ENCODE measurements around the gene DESI2.
"Not testable (repeated sequence)": the region's sequence is repeated elsewhere in the genome, so short reads cannot be mapped to it uniquely, and the experiment has no call there.

Gene DESI2

GRCh38 chr1:244678697-244679096 lies 25.8 kb downstream of the DESI2 start:
- DNase-seq (ENCODE audit: insufficient read length) (no peak), FAIRE-seq (no peak)
- no peak for TF ChIP-seq TAF1 (IDR thresholded peaks at IDR 0.05; ENCODE audit: borderline replicate concordance, low read depth, low read length)
- no peak for TF ChIP-seq POLR2A (IDR thresholded peaks at IDR 0.05; ENCODE audit: low read depth, low read length)
- TF ChIP-seq POLR2AphosphoS5 (IDR thresholded peaks at IDR 0.05; ENCODE audit: low read depth, low read length) = no peak

GRCh38 chr1:244680667-244681066 lies 27.7 kb downstream of the DESI2 start:
- DNase-seq (ENCODE audit: insufficient read length) (no peak), FAIRE-seq (no peak)
- no peak for TF ChIP-seq TAF1 (IDR thresholded peaks at IDR 0.05; ENCODE audit: borderline replicate concordance, low read depth, low read length)
- TF ChIP-seq POLR2A (IDR thresholded peaks at IDR 0.05; ENCODE audit: low read depth, low read length) = no peak
- no peak for TF ChIP-seq POLR2AphosphoS5 (IDR thresholded peaks at IDR 0.05; ENCODE audit: low read depth, low read length)

- not testable (repeated sequence) for FAIRE-seq; DNase-seq (ENCODE audit: insufficient read length)
These were observed 29.2 kb downstream of the DESI2 start for GRCh38 chr1:244682087-244682486.

- TF ChIP-seq POLR2AphosphoS5 (IDR thresholded peaks at IDR 0.05; ENCODE audit: low read depth, low read length) (no peak), POLR2A (IDR thresholded peaks at IDR 0.05; ENCODE audit: low read depth, low read length) (no peak), TAF1 (IDR thresholded peaks at IDR 0.05; ENCODE audit: borderline replicate concordance, low read depth, low read length) (no peak)
- FAIRE-seq (no peak), DNase-seq (ENCODE audit: insufficient read length) (no peak)
These were observed 43.0 kb downstream of the DESI2 start for GRCh38 chr1:244695937-244696336.

GRCh38 chr1:244699741-244700140 lies 46.8 kb downstream of the DESI2 start:
- no peak for DNase-seq (ENCODE audit: insufficient read length)
- no peak for TF ChIP-seq POLR2AphosphoS5 (IDR thresholded peaks at IDR 0.05; ENCODE audit: low read depth, low read length)
- TF ChIP-seq POLR2A (IDR thresholded peaks at IDR 0.05; ENCODE audit: low read depth, low read length) = no peak
- no peak for TF ChIP-seq TAF1 (IDR thresholded peaks at IDR 0.05; ENCODE audit: borderline replicate concordance, low read depth, low read length)
- FAIRE-seq = no peak

- TF ChIP-seq TAF1 (IDR thresholded peaks at IDR 0.05; ENCODE audit: borderline replicate concordance, low read depth, low read length) (no peak), POLR2A (IDR thresholded peaks at IDR 0.05; ENCODE audit: low read depth, low read length) (no peak), POLR2AphosphoS5 (IDR thresholded peaks at IDR 0.05; ENCODE audit: low read depth, low read length) (no peak)
- no peak for FAIRE-seq
- no peak for DNase-seq (ENCODE audit: insufficient read length)
These were observed 47.9 kb downstream of the DESI2 start for GRCh38 chr1:244700808-244701207.

- FAIRE-seq (no peak), DNase-seq (ENCODE audit: insufficient read length) (no peak)
- no peak for TF ChIP-seq POLR2A (IDR thresholded peaks at IDR 0.05; ENCODE audit: low read depth, low read length)
- no peak for TF ChIP-seq TAF1 (IDR thresholded peaks at IDR 0.05; ENCODE audit: borderline replicate concordance, low read depth, low read length)
- no peak for TF ChIP-seq POLR2AphosphoS5 (IDR thresholded peaks at IDR 0.05; ENCODE audit: low read depth, low read length)
These were observed 49.7 kb downstream of the DESI2 start for GRCh38 chr1:244702620-244703019.

- DNase-seq (ENCODE audit: insufficient read length) (no peak), FAIRE-seq (no peak)
- TF ChIP-seq POLR2AphosphoS5 (IDR thresholded peaks at IDR 0.05; ENCODE audit: low read depth, low read length) (no peak), TAF1 (IDR thresholded peaks at IDR 0.05; ENCODE audit: borderline replicate concordance, low read depth, low read length) (no peak), POLR2A (IDR thresholded peaks at IDR 0.05; ENCODE audit: low read depth, low read length) (no peak)
These were observed 51.2 kb downstream of the DESI2 start for GRCh38 chr1:244704107-244704506.

- no peak for FAIRE-seq
- no peak for TF ChIP-seq TAF1 (IDR thresholded peaks at IDR 0.05; ENCODE audit: borderline replicate concordance, low read depth, low read length)
- TF ChIP-seq POLR2A (IDR thresholded peaks at IDR 0.05; ENCODE audit: low read depth, low read length) = no peak
- no peak for TF ChIP-seq POLR2AphosphoS5 (IDR thresholded peaks at IDR 0.05; ENCODE audit: low read depth, low read length)
- no peak for DNase-seq (ENCODE audit: insufficient read length)
These were observed 52.6 kb downstream of the DESI2 start for GRCh38 chr1:244705261-244706234.

GRCh38 chr1:244709076-244709475 lies 56.1 kb downstream of the DESI2 start:
- no peak for FAIRE-seq
- no peak for TF ChIP-seq POLR2A (IDR thresholded peaks at IDR 0.05; ENCODE audit: low read depth, low read length)
- no peak for DNase-seq (ENCODE audit: insufficient read length)

- no peak for FAIRE-seq
- no peak for TF ChIP-seq POLR2AphosphoS5 (IDR thresholded peaks at IDR 0.05; ENCODE audit: low read depth, low read length)
- TF ChIP-seq POLR2A (IDR thresholded peaks at IDR 0.05; ENCODE audit: low read depth, low read length) = no peak
- no peak for TF ChIP-seq TAF1 (IDR thresholded peaks at IDR 0.05; ENCODE audit: borderline replicate concordance, low read depth, low read length)
- no peak for DNase-seq (ENCODE audit: insufficient read length)
These were observed 56.8 kb downstream of the DESI2 start for GRCh38 chr1:244709476-244710368.

Data from GM12892 (cell line).